K562 (cell line): ENCODE data around the gene ATAD3C. TPM values are rescaled to one million over a fixed set of nuclear protein-coding genes. Genes with fewer than 3 reads are reported as not detected.

Source experiments
- ATAC-seq: fragments of 200-7000 bp; cut with Tn5 transposase; 3 replicates; pipeline ENCODE4 v1.9.1; 2020; ENCODE audit warnings: moderate library complexity
- BruUV-seq: library from RNA; stranded (reverse); fragments of 400-500 nt; replicated peaks from 2 replicates; lab custom pipeline; 2021; lab: Mats Ljungman, UMichigan
- CTCF ChIA-PET: fragments of 300-600 bp; formaldehyde crosslinking; extraction: SDS; loops from one replicate; lab custom pipeline; 2021; ENCODE audit warnings: low intra/inter-chr PET ratio; lab: Yijun Ruan, JAX
- POLR2A ChIA-PET: fragments of 300-600, 350-650 bp; sonication (Branson Sonifier 250); formaldehyde crosslinking; extraction: SDS; loops from one replicate; lab custom pipeline; 2021; ENCODE audit warnings: antibody characterized with exemption, inconsistent platforms; lab: Yijun Ruan, JAX
- DNase-seq, 4 experiments: peaks; one replicate each; pipeline versions ENCODE4 v3.0.0 to v3.0.0-alpha.2; 2011 to 2018; ENCODE audit warnings: low spot score in 3 of 4, mixed read lengths in 3 of 4; ENCODE audit errors: extremely low read depth in 1 of 4
- FAIRE-seq: peaks from 2 replicates; lab custom pipeline; 2011; peaks lifted over from hg19 to GRCh38; lab: Jason Lieb, UNC
- H2AFZ ChIP-seq: 2 replicates; pipeline ENCODE4 v1.6.0; 2011; ENCODE audit warnings: low read depth, low read length, control low read depth, inconsistent platforms
- H3K27ac ChIP-seq: fragments of 200-600 bp; 3 replicates; pipeline ENCODE4 v1.8.0; 2011; ENCODE audit warnings: low read depth, mild to moderate bottlenecking, control low read depth, inconsistent platforms, low read length, moderate library complexity, mixed read lengths; ENCODE audit errors: extremely low read depth
- H3K27me3 ChIP-seq, 2 experiments: fragments of 300-600 bp in 1 of 2; 2 replicates in 1 of 2; 3 replicates in 1 of 2; pipeline versions ENCODE4 v1.6.0 to v1.8.0; 2011; ENCODE audit warnings: inconsistent platforms in 2 of 2, low read length in 2 of 2, mild to moderate bottlenecking in 1 of 2, mixed read lengths in 1 of 2, moderate library complexity in 1 of 2; ENCODE audit not compliant: control insufficient read depth in 2 of 2, insufficient read depth in 2 of 2
- H3K36me3 ChIP-seq: fragments of 300-600 bp; 3 replicates; pipeline ENCODE4 v1.8.0; 2011; ENCODE audit warnings: mild to moderate bottlenecking, low read length, inconsistent platforms; ENCODE audit not compliant: control insufficient read depth, insufficient read depth
- H3K4me1 ChIP-seq, 2 experiments: fragments of 200-600 bp in 1 of 2; replicated peaks in 1 of 2; 2 replicates in 1 of 2; 3 replicates in 1 of 2; pipeline versions ENCODE4 v1.5.1 to v1.8.0; 2011; ENCODE audit warnings: inconsistent platforms in 2 of 2, low read length in 2 of 2, mild to moderate bottlenecking in 1 of 2, mixed read lengths in 1 of 2, moderate library complexity in 1 of 2; ENCODE audit not compliant: control insufficient read depth in 2 of 2, insufficient read depth in 2 of 2
- H3K4me2 ChIP-seq: 2 replicates; pipeline ENCODE4 v1.6.1; 2011; ENCODE audit warnings: low read length, control low read depth, inconsistent platforms, mixed read lengths; ENCODE audit not compliant: insufficient read depth
- H3K4me3 ChIP-seq: fragments of 200-600 bp; sonication (generic), shearing (Covaris generic); 2 replicates; pipeline ENCODE4 v1.5.1; 2016; ENCODE audit warnings: control low read depth, inconsistent platforms
- H3K79me2 ChIP-seq: fragments of 200-600 bp; 3 replicates; pipeline ENCODE4 v1.8.0; 2011; ENCODE audit warnings: low read length, inconsistent platforms; ENCODE audit not compliant: control insufficient read depth, insufficient read depth
- H3K9ac ChIP-seq, 2 experiments: 2 replicates each; pipeline versions ENCODE4 v1.6.0 to v1.6.1; 2011; ENCODE audit warnings: low read depth in 2 of 2, low read length in 2 of 2, control low read depth in 1 of 2, inconsistent platforms in 1 of 2, mild to moderate bottlenecking in 1 of 2, mixed read lengths in 1 of 2; ENCODE audit not compliant: insufficient read depth in 1 of 2
- H3K9me1 ChIP-seq: one replicate; pipeline ENCODE4 v1.6.0; 2011; ENCODE audit warnings: inconsistent platforms, mild to moderate bottlenecking, low read length, moderate library complexity; ENCODE audit not compliant: control insufficient read depth, insufficient read depth
- H3K9me3 ChIP-seq: replicated peaks from 2 replicates; pipeline ENCODE4 v1.5.1; 2011; ENCODE audit warnings: low read depth, low read length, inconsistent platforms; ENCODE audit not compliant: control insufficient read depth, insufficient read depth
- H4K20me1 ChIP-seq: replicated peaks from 2 replicates; pipeline ENCODE4 v1.6.1; 2011; ENCODE audit warnings: low read length, inconsistent platforms, mixed read lengths; ENCODE audit not compliant: control insufficient read depth, insufficient read depth
- CLOCK ChIP-seq: fragments of 250-450 bp; sonication (Bioruptor Pico); IDR thresholded peaks from 2 replicates; pipeline ENCODE4 v1.4.0; 2020; ENCODE audit warnings: mild to moderate bottlenecking, moderate library complexity, borderline replicate concordance
- ETV5 ChIP-seq: sonication (generic); formaldehyde crosslinking; IDR thresholded peaks from 2 replicates; pipeline ENCODE4 v1.4.0; 2020; ENCODE audit warnings: low read depth, mild to moderate bottlenecking, missing genetic modification reagents
- L3MBTL2 ChIP-seq: fragments of 450-650 bp; IDR thresholded peaks from 2 replicates; pipeline ENCODE4 v1.6.1; 2016; ENCODE audit warnings: mild to moderate bottlenecking, moderate library complexity
- NR2C2 ChIP-seq, 2 experiments: fragments of 200-800 bp in 1 of 2; sonication (Bioruptor generic) in 1 of 2; sonication (generic) in 1 of 2; formaldehyde crosslinking in 1 of 2; IDR thresholded peaks; 2 replicates each; pipeline versions ENCODE4 v1.6.1 to v1.8.0; 2016 to 2022; ENCODE audit warnings: mild to moderate bottlenecking in 1 of 2, missing compliant biosample characterization in 1 of 2, missing genetic modification characterization in 1 of 2, missing genetic modification reagents in 1 of 2
- PCBP2 ChIP-seq: fragments of 200-400 bp; formaldehyde crosslinking; IDR thresholded peaks from 2 replicates; pipeline ENCODE4 v1.6.1; 2018; ENCODE audit warnings: low read length, low read depth, mild to moderate bottlenecking, moderate library complexity; ENCODE audit not compliant: poor library complexity, severe bottlenecking
- ZBTB1 ChIP-seq: sonication (generic); formaldehyde crosslinking; IDR thresholded peaks from 2 replicates; pipeline ENCODE4 v1.8.1; 2023; ENCODE audit warnings: missing genetic modification reagents, low read depth, mild to moderate bottlenecking, borderline replicate concordance
- ZNF224 ChIP-seq: sonication (generic); formaldehyde crosslinking; IDR thresholded peaks from 2 replicates; pipeline ENCODE4 v1.8.0; 2022; ENCODE audit warnings: mild to moderate bottlenecking, missing genetic modification reagents
- ZNF282 ChIP-seq: sonication (generic); formaldehyde crosslinking; IDR thresholded peaks from 2 replicates; pipeline ENCODE4 v1.8.1; 2023; ENCODE audit warnings: missing genetic modification reagents
- ZNF764 ChIP-seq: fragments of 250-450 bp; sonication (Bioruptor Pico); IDR thresholded peaks from 2 replicates; pipeline ENCODE4 v1.4.0; 2020; ENCODE audit warnings: low read depth, mild to moderate bottlenecking, moderate library complexity
- WGBS: fragments of 100-300 bp; shearing (Covaris generic); methylation state at CpG from one replicate; pipeline ENCODE4 v1.1.6; 2016; ENCODE audit warnings: low coverage, mixed read lengths; ENCODE audit not compliant: insufficient coverage; ENCODE audit errors: missing lambda C conversion rate; 5-methylcytosine and 5-hydroxymethylcytosine counted together
- in situ Hi-C: fragments of 300-500 bp; cut with MboI; formaldehyde crosslinking; loops from 4 replicates; pipeline ENCODE4 v1.15.0; 2018; ENCODE audit warnings: inconsistent platforms, mixed read lengths
- intact Hi-C: fragments of 100-400 bp; cut with micrococcal nuclease; formaldehyde crosslinking; loops from 2 replicates; pipeline ENCODE4 v1.14.2; 2022
- polyA plus RNA-seq, 8 experiments: library from polyadenylated mRNA; depleted of rRNA in 4 of 8; stranded (reverse) in 5 of 8; unstranded in 3 of 8; fragments of >200 nt; fragmentation: Nextera tagmentation in 2 of 8; fragmentation: Illumina TruSeq in 1 of 8; extraction: Ambion mirVana in 2 of 8; extraction: Trizol in 1 of 8; gene quantifications; 2 replicates each; pipeline versions ENCODE4 v1.2.1 to v1.2.3, GENCODE V29; 2011 to 2014; ENCODE audit warnings: inconsistent platforms in 1 of 8, missing spikeins in 1 of 8
- total RNA-seq, 7 experiments: library from RNA; depleted of rRNA in 6 of 7; stranded (reverse); fragments of >200 nt in 6 of 7; fragmentation: Illumina TruSeq in 2 of 7; extraction: Trizol in 2 of 7; gene quantifications; 2 replicates each; pipeline versions ENCODE4 v1.2.1 to v1.2.3, GENCODE V29; 2011 to 2021; ENCODE audit warnings: low replicate concordance in 1 of 7
- TF ChIP-seq, protein P1 (sequence below): fragments of 450-650 bp; IDR thresholded peaks from 2 replicates; pipeline ENCODE4 v1.6.1; 2016; ENCODE audit warnings: mild to moderate bottlenecking
- TF ChIP-seq, protein P2 (sequence below): IDR thresholded peaks from 2 replicates; pipeline ENCODE4 v1.6.1; 2014; ENCODE audit warnings: antibody characterized with exemption

The ATAD3C gene
- total and polyA plus RNA-seq, 9 of the 15 experiments (the other 6 are each of a cell fraction or from before 2014, with no cell fraction given) = 0.03 to 0.18 TPM; not detected in 7

- TF ChIP-seq ZNF282 (no peak), L3MBTL2 (no peak), ZNF224 (CRISPR knock-in tag) (no peak)
These were observed 21.3 kb downstream of the ATAD3C start (continued) for GRCh38 chr1:1470626-1471388.

DNA sequence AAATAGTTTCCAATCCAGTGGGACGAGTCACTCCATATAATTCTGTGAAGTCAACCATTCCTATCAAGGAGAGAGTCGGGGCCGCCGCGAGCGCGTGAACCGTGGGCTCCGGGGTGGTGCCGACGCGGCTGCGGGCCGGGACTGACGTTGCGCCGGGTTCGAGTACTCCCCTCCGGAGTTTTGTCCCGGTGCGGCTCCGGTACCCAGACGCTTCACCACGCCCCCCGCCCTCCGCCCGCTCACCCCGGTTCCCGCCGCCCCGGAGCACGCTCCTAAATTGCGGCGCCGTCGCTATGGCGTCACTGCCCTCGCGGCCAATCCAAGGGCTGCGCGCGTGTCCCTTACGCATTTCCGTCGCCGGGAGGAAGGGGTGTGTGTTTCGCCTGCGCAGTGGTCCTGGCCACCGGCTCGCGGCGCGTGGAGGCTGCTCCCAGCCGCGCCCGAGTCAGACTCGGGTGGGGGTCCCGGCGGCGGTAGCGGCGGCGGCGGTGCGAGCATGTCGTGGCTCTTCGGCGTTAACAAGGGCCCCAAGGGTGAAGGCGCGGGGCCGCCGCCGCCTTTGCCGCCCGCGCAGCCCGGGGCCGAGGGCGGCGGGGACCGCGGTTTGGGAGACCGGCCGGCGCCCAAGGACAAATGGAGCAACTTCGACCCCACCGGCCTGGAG lies 22.0 kb downstream of the ATAD3C start, which contains the start of gene ATAD3B:
Gene ATAD3B, plus strand, starts transcription at position 377 of the 664 bp plus-strand sequence. Its CDS starts 120 bp downstream, at position 497.
- in situ Hi-C loops (no loop called here), intact Hi-C loops (no loop called here)
- H3K79me2 ChIP-seq = peaks cover 54% of the 10 kb centered on the region
- TF ChIP-seq PCBP2 (no peak), ZBTB1 (CRISPR knock-in tag) (peak; percentile 72; the same call in 1 of the 2 replicates), ZNF764 (CRISPR knock-in tag) (no peak), ETV5 (CRISPR knock-in tag) (0 out of 2 replicates have a peak, but pooled peaks have one; percentile 45), CLOCK (no peak), NR2C2 (CRISPR knock-in tag; IDR thresholded peaks at IDR 0.05) (peak; percentile 70; the same call in 1 of the 2 replicates), NR2C2 (tag; IDR thresholded peaks at IDR 0.05) (peak; percentile 82)
- TF ChIP-seq, protein P1, sequence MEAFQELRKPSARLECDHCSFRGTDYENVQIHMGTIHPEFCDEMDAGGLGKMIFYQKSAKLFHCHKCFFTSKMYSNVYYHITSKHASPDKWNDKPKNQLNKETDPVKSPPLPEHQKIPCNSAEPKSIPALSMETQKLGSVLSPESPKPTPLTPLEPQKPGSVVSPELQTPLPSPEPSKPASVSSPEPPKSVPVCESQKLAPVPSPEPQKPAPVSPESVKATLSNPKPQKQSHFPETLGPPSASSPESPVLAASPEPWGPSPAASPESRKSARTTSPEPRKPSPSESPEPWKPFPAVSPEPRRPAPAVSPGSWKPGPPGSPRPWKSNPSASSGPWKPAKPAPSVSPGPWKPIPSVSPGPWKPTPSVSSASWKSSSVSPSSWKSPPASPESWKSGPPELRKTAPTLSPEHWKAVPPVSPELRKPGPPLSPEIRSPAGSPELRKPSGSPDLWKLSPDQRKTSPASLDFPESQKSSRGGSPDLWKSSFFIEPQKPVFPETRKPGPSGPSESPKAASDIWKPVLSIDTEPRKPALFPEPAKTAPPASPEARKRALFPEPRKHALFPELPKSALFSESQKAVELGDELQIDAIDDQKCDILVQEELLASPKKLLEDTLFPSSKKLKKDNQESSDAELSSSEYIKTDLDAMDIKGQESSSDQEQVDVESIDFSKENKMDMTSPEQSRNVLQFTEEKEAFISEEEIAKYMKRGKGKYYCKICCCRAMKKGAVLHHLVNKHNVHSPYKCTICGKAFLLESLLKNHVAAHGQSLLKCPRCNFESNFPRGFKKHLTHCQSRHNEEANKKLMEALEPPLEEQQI = no peak
- TF ChIP-seq, protein P2, sequence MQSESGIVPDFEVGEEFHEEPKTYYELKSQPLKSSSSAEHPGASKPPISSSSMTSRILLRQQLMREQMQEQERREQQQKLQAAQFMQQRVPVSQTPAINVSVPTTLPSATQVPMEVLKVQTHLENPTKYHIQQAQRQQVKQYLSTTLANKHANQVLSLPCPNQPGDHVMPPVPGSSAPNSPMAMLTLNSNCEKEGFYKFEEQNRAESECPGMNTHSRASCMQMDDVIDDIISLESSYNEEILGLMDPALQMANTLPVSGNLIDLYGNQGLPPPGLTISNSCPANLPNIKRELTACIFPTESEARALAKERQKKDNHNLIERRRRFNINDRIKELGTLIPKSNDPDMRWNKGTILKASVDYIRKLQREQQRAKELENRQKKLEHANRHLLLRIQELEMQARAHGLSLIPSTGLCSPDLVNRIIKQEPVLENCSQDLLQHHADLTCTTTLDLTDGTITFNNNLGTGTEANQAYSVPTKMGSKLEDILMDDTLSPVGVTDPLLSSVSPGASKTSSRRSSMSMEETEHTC = no peak

More for the DNA sequence above, 22.0 kb downstream of the ATAD3C start, which contains the start of gene ATAD3B:
- peaks cover 0 to 36% of the 10 kb centered on the region in 2 experiments; a peak in 3 of 5 replicates for H3K4me1 ChIP-seq
- H4K20me1 ChIP-seq = no peaks in the 10 kb centered on the region; the same call in 1 of the 2 replicates
- H3K4me2 ChIP-seq = peak within 1 kb of the TSS; percentile 96
- CTCF ChIA-PET = no interaction called here
- POLR2A ChIA-PET = no interaction called here
- DNase-seq (peak; percentile 92 to 99 (median 95)), FAIRE-seq (peak; percentile 89), ATAC-seq (peak; percentile 97)
- peaks cover 20% of the 10 kb centered on the region; the same call in 2 of the 3 replicates for H3K36me3 ChIP-seq
- H3K9ac ChIP-seq = peak within 1 kb of the TSS; percentile 94 to 95
- no peaks in the 10 kb centered on the region for H3K27me3 ChIP-seq
- H3K9me1 ChIP-seq = no peaks in the 10 kb centered on the region
- H2AFZ ChIP-seq = peak within 1 kb of the TSS; percentile 76
- peak within 1 kb of the TSS; percentile 91 for H3K27ac ChIP-seq
- WGBS = 2% methylated on average over 63 of the region's 87 CpGs
- no TSS peak for BruUV-seq
- H3K9me3 ChIP-seq = peaks cover 1% of the 10 kb centered on the region; the same call in 1 of the 2 replicates
- peak within 1 kb of the TSS; percentile 68 for H3K4me3 ChIP-seq
